NCI-H2107 treated with DMSO at 0.1 percent for 48 hours (cell line): ENCODE data around the gene HNRNPUL1.

ENCODE experiments used
- DNase-seq: peaks from one replicate; lab custom pipeline; 2025; ENCODE audit not compliant: unreplicated experiment; lab: John Stamatoyannopoulos, UW

HNRNPUL1 gene

GRCh38 chr19:41307090-41307875 is 43.1 kb downstream of the HNRNPUL1 start:
- DNase-seq = no peak

GRCh38 chr19:41307954-41308449 is 43.8 kb downstream of the HNRNPUL1 start:
- no peak for DNase-seq

- peak; percentile 68 for DNase-seq
These were observed 44.4 kb downstream of the HNRNPUL1 start for GRCh38 chr19:41308450-41309179.

GRCh38 chr19:41309180-41310032 is 45.2 kb downstream of the HNRNPUL1 start:
- DNase-seq = no peak

- DNase-seq = peak; percentile 65
These were observed 46.1 kb downstream of the HNRNPUL1 start, which contains the start of gene CCDC97 for GRCh38 chr19:41310033-41310831. CCDC97 (plus strand) TSS chr19:41310172; CDS start chr19:41310311, 139 bp downstream.

- DNase-seq = no peak
These were observed 46.9 kb downstream of the HNRNPUL1 start for GRCh38 chr19:41311072-41311471.

GRCh38 chr19:41311613-41312012 is 47.4 kb downstream of the HNRNPUL1 start:
- DNase-seq = no peak

- DNase-seq = no peak
These were observed 52.2 kb downstream of the HNRNPUL1 start for GRCh38 chr19:41316306-41316920.

GRCh38 chr19:41318696-41319499 is 54.7 kb downstream of the HNRNPUL1 start:
- no peak for DNase-seq

- no peak for DNase-seq
These were observed 55.5 kb downstream of the HNRNPUL1 start for GRCh38 chr19:41319500-41320184.

GRCh38 chr19:41320185-41320518 is 56.0 kb downstream of the HNRNPUL1 start:
- no peak for DNase-seq

GRCh38 chr19:41320568-41320967 is 56.4 kb downstream of the HNRNPUL1 start:
- no peak for DNase-seq

GRCh38 chr19:41321204-41321599 is 57.0 kb downstream of the HNRNPUL1 start:
- DNase-seq = no peak

- DNase-seq = no peak
These were observed 57.6 kb downstream of the HNRNPUL1 start for GRCh38 chr19:41321600-41322270.

- no peak for DNase-seq
These were observed 58.3 kb downstream of the HNRNPUL1 start for GRCh38 chr19:41322451-41322850.

- DNase-seq = no peak
These were observed 58.9 kb downstream of the HNRNPUL1 start for GRCh38 chr19:41323023-41323422.

GRCh38 chr19:41323430-41324125 is 59.4 kb downstream of the HNRNPUL1 start:
- DNase-seq = no peak
